Measurements from ENCODE around the gene RARG. TPM values are rescaled to one million over a fixed set of nuclear protein-coding genes. Genes with fewer than 3 reads are reported as not detected.

RARG gene
- total and polyA plus RNA-seq, 2 donors (not counting 1 experiment from before 2014, with no cell fraction given), result 8.8 to 15.0 TPM

- Histone ChIP-seq H3K27me3 (replicated peaks in 1 of 4; ENCODE audit: control extremely low read depth in 1 of 4, control insufficient read depth in 3 of 4, insufficient read depth in 4 of 4, low read length in 3 of 4) (no peaks in the 10 kb centered on the region), H3K27ac (ENCODE audit: low read length in 2 of 2) (no peak overlapping the region), H3K9ac (ENCODE audit: low read length) (no peak overlapping the region), H3K36me3 (replicated peaks in 1 of 2; ENCODE audit: control extremely low read depth in 1 of 2, control insufficient read depth in 1 of 2, extremely low read depth in 1 of 2, insufficient read depth in 2 of 2, low read length in 1 of 2) (peaks cover 0 to 3% of the 10 kb centered on the region in 2 experiments), H3K4me3 (ENCODE audit: control extremely low read depth in 1 of 5, extremely low read depth in 1 of 5, insufficient read depth in 1 of 5, low read depth in 2 of 5, low read length in 4 of 5) (no peak overlapping the region), H3K4me2 (replicated peaks; ENCODE audit: low read depth, low read length, poor library complexity, severe bottlenecking) (no peak overlapping the region), H3K4me1 (ENCODE audit: control insufficient read depth in 2 of 2, insufficient read depth in 2 of 2, low read length in 2 of 2) (no peaks in the 10 kb centered on the region), H2AFZ (ENCODE audit: insufficient read depth, low read depth, low read length, poor library complexity, severe bottlenecking) (no peak overlapping the region), H3K9me3 (ENCODE audit: control extremely low read depth in 1 of 3, control insufficient read depth in 2 of 3, insufficient read depth in 1 of 3, low read length in 2 of 3) (no peaks in the 10 kb centered on the region), H4K20me1 (ENCODE audit: control insufficient read depth, insufficient read depth, low read length, poor library complexity, severe bottlenecking) (no peaks in the 10 kb centered on the region), H3K79me2 (ENCODE audit: control insufficient read depth, insufficient read depth, low read length) (peaks cover 15% of the 10 kb centered on the region)
- DNase-seq (no peak), ATAC-seq (ENCODE audit: low read depth) (no peak)
- WGBS (ENCODE audit: insufficient coverage), result 98% methylated on average over 7 of the region's 10 CpGs
- Mint-ChIP-seq H3K4me3 (no peak overlapping the region), H3K27me3 (no peaks in the 10 kb centered on the region), H3K9me3 (ENCODE audit: insufficient read depth) (no peaks in the 10 kb centered on the region), H3K27ac (no peak overlapping the region), H3K4me1 (no peaks in the 10 kb centered on the region)
- POLR2A ChIA-PET, result no interaction called here
- TF ChIP-seq EZH2 (IDR thresholded peaks at IDR 0.05; ENCODE audit: borderline replicate concordance, insufficient read depth, low read depth, low read length, poor library complexity, severe bottlenecking) (no peak), CTCF (IDR thresholded peaks at IDR 0.05) (no peak)
- intact Hi-C loops (cut with micrococcal nuclease), result no loop called here
- CTCF ChIA-PET, result interaction anchor here (2.2 to 2.9 kb wide), 2 partner anchors 13 to 25 kb away, joined by 7 to 12 read pairs; no protein-coding TSS in a partner anchor
Observed at GRCh38 chr12:53173085-53173715, 58.8 kb downstream of the RARG start.

DNA sequence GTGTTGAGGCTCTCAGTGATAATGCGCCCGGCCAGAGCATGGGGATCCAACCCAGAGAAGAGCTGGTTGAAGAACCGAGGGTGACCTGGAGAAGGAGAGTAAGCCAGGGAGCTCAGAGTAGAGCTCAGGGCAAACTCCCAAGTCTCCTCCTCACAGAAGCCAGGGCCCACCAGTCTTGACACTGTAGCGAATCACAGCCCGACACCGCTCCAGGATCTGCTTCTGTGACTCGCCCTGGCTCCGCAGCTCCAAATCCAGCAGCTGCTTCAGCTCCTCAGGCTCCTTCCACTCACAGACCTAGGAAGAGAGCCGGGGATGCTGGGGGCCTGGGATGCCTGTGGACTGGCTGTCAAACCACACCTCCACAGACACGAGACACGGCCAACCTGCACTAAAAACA is 59.7 kb downstream of the RARG start:
- CTCF ChIA-PET, result interaction anchor here (0.6 to 2.2 kb wide), 2 partner anchors 25 to 101 kb away, joined by 3 to 7 read pairs; no protein-coding TSS in a partner anchor
- POLR2A ChIA-PET, result no interaction called here
- Histone ChIP-seq H3K9me3 (ENCODE audit: control extremely low read depth in 1 of 3, control insufficient read depth in 2 of 3, insufficient read depth in 1 of 3, low read length in 2 of 3) (no peaks in the 10 kb centered on the region), H2AFZ (ENCODE audit: insufficient read depth, low read depth, low read length, poor library complexity, severe bottlenecking) (no peak overlapping the region), H3K4me1 (ENCODE audit: control insufficient read depth in 2 of 2, insufficient read depth in 2 of 2, low read length in 2 of 2) (no peaks in the 10 kb centered on the region), H4K20me1 (ENCODE audit: control insufficient read depth, insufficient read depth, low read length, poor library complexity, severe bottlenecking) (no peaks in the 10 kb centered on the region), H3K9ac (ENCODE audit: low read length) (no peak overlapping the region), H3K79me2 (ENCODE audit: control insufficient read depth, insufficient read depth, low read length) (peaks cover 12% of the 10 kb centered on the region), H3K27me3 (replicated peaks in 1 of 4; ENCODE audit: control extremely low read depth in 1 of 4, control insufficient read depth in 3 of 4, insufficient read depth in 4 of 4, low read length in 3 of 4) (no peaks in the 10 kb centered on the region), H3K36me3 (replicated peaks in 1 of 2; ENCODE audit: control extremely low read depth in 1 of 2, control insufficient read depth in 1 of 2, extremely low read depth in 1 of 2, insufficient read depth in 2 of 2, low read length in 1 of 2) (peaks cover 0 to 3% of the 10 kb centered on the region in 2 experiments), H3K4me2 (replicated peaks; ENCODE audit: low read depth, low read length, poor library complexity, severe bottlenecking) (no peak overlapping the region), H3K4me3 (ENCODE audit: control extremely low read depth in 1 of 5, extremely low read depth in 1 of 5, insufficient read depth in 1 of 5, low read depth in 2 of 5, low read length in 4 of 5) (no peak overlapping the region), H3K27ac (ENCODE audit: low read length in 2 of 2) (no peak overlapping the region)
- Mint-ChIP-seq H3K4me3 (no peak overlapping the region), H3K27me3 (no peaks in the 10 kb centered on the region), H3K27ac (no peak overlapping the region), H3K9me3 (ENCODE audit: insufficient read depth) (no peaks in the 10 kb centered on the region), H3K4me1 (no peaks in the 10 kb centered on the region)
- intact Hi-C loops (cut with micrococcal nuclease), result no loop called here
- DNase-seq (no peak), ATAC-seq (ENCODE audit: low read depth) (no peak)
- TF ChIP-seq EZH2 (IDR thresholded peaks at IDR 0.05; ENCODE audit: borderline replicate concordance, insufficient read depth, low read depth, low read length, poor library complexity, severe bottlenecking) (no peak), CTCF (IDR thresholded peaks at IDR 0.05) (no peak)
- WGBS (ENCODE audit: insufficient coverage), result 98% methylated on average over 11 of the region's 11 CpGs

Measured in B cell (primary cell).